Measurements from ENCODE around the gene TCF4.

- TF ChIP-seq POLR2A (IDR thresholded peaks at IDR 0.05; ENCODE audit: low read depth, low read length) = no peak
- TF ChIP-seq POLR2AphosphoS5 (IDR thresholded peaks at IDR 0.05; ENCODE audit: low read depth, low read length) = no peak
Observed at GRCh38 chr18:55346387-55346786, 241.6 kb downstream of the TCF4 start.
